ENCODE measurements around the gene PPP1R14D. TPM values are rescaled to one million over a fixed set of nuclear protein-coding genes. Genes with fewer than 3 reads are reported as not detected.

The PPP1R14D gene
- total and polyA plus RNA-seq, 2 experiments from 2014 or later, result not detected

- TF ChIP-seq, protein P1, sequence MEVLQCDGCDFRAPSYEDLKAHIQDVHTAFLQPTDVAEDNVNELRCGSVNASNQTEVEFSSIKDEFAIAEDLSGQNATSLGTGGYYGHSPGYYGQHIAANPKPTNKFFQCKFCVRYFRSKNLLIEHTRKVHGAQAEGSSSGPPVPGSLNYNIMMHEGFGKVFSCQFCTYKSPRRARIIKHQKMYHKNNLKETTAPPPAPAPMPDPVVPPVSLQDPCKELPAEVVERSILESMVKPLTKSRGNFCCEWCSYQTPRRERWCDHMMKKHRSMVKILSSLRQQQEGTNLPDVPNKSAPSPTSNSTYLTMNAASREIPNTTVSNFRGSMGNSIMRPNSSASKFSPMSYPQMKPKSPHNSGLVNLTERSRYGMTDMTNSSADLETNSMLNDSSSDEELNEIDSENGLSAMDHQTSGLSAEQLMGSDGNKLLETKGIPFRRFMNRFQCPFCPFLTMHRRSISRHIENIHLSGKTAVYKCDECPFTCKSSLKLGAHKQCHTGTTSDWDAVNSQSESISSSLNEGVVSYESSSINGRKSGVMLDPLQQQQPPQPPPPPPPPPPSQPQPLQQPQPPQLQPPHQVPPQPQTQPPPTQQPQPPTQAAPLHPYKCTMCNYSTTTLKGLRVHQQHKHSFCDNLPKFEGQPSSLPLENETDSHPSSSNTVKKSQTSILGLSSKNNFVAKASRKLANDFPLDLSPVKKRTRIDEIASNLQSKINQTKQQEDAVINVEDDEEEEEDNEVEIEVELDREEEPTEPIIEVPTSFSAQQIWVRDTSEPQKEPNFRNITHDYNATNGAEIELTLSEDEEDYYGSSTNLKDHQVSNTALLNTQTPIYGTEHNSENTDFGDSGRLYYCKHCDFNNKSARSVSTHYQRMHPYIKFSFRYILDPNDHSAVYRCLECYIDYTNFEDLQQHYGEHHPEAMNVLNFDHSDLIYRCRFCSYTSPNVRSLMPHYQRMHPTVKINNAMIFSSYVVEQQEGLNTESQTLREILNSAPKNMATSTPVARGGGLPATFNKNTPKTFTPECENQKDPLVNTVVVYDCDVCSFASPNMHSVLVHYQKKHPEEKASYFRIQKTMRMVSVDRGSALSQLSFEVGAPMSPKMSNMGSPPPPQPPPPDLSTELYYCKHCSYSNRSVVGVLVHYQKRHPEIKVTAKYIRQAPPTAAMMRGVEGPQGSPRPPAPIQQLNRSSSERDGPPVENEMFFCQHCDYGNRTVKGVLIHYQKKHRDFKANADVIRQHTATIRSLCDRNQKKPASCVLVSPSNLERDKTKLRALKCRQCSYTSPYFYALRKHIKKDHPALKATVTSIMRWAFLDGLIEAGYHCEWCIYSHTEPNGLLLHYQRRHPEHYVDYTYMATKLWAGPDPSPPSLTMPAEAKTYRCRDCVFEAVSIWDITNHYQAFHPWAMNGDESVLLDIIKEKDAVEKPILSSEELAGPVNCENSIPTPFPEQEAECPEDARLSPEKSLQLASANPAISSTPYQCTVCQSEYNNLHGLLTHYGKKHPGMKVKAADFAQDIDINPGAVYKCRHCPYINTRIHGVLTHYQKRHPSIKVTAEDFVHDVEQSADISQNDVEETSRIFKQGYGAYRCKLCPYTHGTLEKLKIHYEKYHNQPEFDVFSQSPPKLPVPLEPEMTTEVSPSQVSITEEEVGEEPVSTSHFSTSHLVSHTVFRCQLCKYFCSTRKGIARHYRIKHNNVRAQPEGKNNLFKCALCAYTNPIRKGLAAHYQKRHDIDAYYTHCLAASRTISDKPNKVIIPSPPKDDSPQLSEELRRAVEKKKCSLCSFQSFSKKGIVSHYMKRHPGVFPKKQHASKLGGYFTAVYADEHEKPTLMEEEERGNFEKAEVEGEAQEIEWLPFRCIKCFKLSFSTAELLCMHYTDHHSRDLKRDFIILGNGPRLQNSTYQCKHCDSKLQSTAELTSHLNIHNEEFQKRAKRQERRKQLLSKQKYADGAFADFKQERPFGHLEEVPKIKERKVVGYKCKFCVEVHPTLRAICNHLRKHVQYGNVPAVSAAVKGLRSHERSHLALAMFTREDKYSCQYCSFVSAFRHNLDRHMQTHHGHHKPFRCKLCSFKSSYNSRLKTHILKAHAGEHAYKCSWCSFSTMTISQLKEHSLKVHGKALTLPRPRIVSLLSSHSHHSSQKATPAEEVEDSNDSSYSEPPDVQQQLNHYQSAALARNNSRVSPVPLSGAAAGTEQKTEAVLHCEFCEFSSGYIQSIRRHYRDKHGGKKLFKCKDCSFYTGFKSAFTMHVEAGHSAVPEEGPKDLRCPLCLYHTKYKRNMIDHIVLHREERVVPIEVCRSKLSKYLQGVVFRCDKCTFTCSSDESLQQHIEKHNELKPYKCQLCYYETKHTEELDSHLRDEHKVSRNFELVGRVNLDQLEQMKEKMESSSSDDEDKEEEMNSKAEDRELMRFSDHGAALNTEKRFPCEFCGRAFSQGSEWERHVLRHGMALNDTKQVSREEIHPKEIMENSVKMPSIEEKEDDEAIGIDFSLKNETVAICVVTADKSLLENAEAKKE (CRISPR knock-in tag; IDR thresholded peaks at IDR 0.05), result no peak
- TF ChIP-seq CTCF (conservative IDR thresholded peaks at IDR 0.05; ENCODE audit: low read depth in 2 of 2), result no peak
- TF ChIP-seq ZNF114 (CRISPR knock-in tag; IDR thresholded peaks at IDR 0.05), result no peak
- no peak for TF ChIP-seq NANOG (IDR thresholded peaks at IDR 0.05; ENCODE audit: borderline replicate concordance)
- TF ChIP-seq JUNB (IDR thresholded peaks at IDR 0.05; ENCODE audit: unreplicated experiment), result no peak
- TF ChIP-seq POLR2AphosphoS5 (IDR thresholded peaks at IDR 0.05; ENCODE audit: low read depth), result no peak
- TF ChIP-seq ZNF331 (CRISPR knock-in tag; IDR thresholded peaks at IDR 0.05; ENCODE audit: low read depth), result no peak
- no peak for TF ChIP-seq STAT1 (IDR thresholded peaks at IDR 0.05; ENCODE audit: unreplicated experiment)
Measured at GRCh38 chr15:40775007-40775406, 53.5 kb downstream of the PPP1R14D start (continued).

DNA sequence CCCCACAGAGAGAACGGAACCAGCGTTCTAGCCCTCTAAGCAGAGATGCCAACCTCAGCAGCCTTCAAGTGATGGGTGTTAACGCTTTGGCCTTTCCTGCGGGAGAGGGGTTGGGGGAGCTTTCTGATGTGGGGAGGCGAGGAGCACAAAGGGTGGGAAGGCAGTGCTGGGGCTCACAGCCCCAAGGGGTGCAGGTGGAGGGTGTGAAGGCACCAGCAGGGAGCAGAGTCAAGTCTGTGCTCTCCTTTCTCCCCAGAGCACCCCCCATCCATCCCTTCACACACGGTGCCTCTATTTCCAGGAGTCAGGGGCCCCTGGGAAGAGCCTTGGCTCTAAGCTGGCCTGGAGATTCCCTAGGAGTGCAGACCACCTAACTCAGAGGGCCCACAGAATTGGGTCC lies 54.6 kb downstream of the PPP1R14D start:
- DNase-seq (ENCODE audit: low spot score) (no peak), ATAC-seq (no peak)
- Histone ChIP-seq H3K4me2 (no peak overlapping the region), H3K36me3 (ENCODE audit: insufficient read depth) (peaks cover 1% of the 10 kb centered on the region), H3K27ac (ENCODE audit: low read depth) (no peak overlapping the region), H3K79me2 (replicated peaks; ENCODE audit: insufficient read depth) (no peaks in the 10 kb centered on the region), H3K27me3 (ENCODE audit: insufficient read depth) (no peaks in the 10 kb centered on the region), H3K4me3 (no peak overlapping the region), H3K4me1 (ENCODE audit: insufficient read depth) (no peaks in the 10 kb centered on the region), H4K20me1 (replicated peaks; ENCODE audit: insufficient read depth) (no peaks in the 10 kb centered on the region), H3K9me2 (ENCODE audit: insufficient read depth) (no peaks in the 10 kb centered on the region), H3F3A (replicated peaks; ENCODE audit: low read depth) (no peaks in the 10 kb centered on the region), H2AFZ (no peak overlapping the region)
- no peaks in the 10 kb centered on the region for H3K9me3 Mint-ChIP-seq
- no peak overlapping the region for H3K27ac Mint-ChIP-seq
- H3K36me3 Mint-ChIP-seq (ENCODE audit: low read depth), result peaks cover 28% of the 10 kb centered on the region
- H3K4me3 Mint-ChIP-seq, result no peak overlapping the region
- TF ChIP-seq ZNF114 (CRISPR knock-in tag; IDR thresholded peaks at IDR 0.05) (no peak), POLR2AphosphoS5 (IDR thresholded peaks at IDR 0.05; ENCODE audit: low read depth) (no peak), JUNB (IDR thresholded peaks at IDR 0.05; ENCODE audit: unreplicated experiment) (no peak)
- peaks cover 9% of the 10 kb centered on the region; the same call in 2 of the 3 replicates for H3K4me1 Mint-ChIP-seq
- H3K27me3 Mint-ChIP-seq (ENCODE audit: insufficient read depth, low read depth, poor library complexity), result peaks cover 15% of the 10 kb centered on the region

All from GM23338 (cell line).